ENCODE measurements around the gene CALCOCO2. TPM values are rescaled to one million over a fixed set of nuclear protein-coding genes. Genes with fewer than 3 reads are reported as not detected.

CALCOCO2 gene
- total and polyA plus RNA-seq, 2 of the 13 experiments (the other 11 are each of a cell fraction or from before 2014, with no cell fraction given): 72.9 to 111 TPM

GRCh38 chr17:48804936-48805411, 25.9 kb upstream of the CALCOCO2 start (continued):
- TF ChIP-seq RNF2 (conservative IDR thresholded peaks at IDR 0.05; ENCODE audit: low read depth) (no peak), NCOA2 (CRISPR knock-in tag; IDR thresholded peaks at IDR 0.05) (no peak; the same call in 1 of the 2 replicates), MXI1 (IDR thresholded peaks at IDR 0.05; ENCODE audit: borderline replicate concordance, low read depth, low read length) (0 out of 3 replicates have a peak, but pooled peaks have one; percentile 29), KLF13 (CRISPR knock-in tag; IDR thresholded peaks at IDR 0.05) (0 out of 2 replicates have a peak, but pooled peaks have one; percentile 67), HOXA9 (CRISPR knock-in tag; IDR thresholded peaks at IDR 0.05; ENCODE audit: borderline replicate concordance) (no peak), TRIM24 (CRISPR knock-in tag; IDR thresholded peaks at IDR 0.05) (no peak), ZNF792 (CRISPR knock-in tag; IDR thresholded peaks at IDR 0.05) (no peak), ETV6 (CRISPR knock-in tag; conservative IDR thresholded peaks at IDR 0.05) (no peak), ZNF639 (CRISPR knock-in tag; conservative IDR thresholded peaks at IDR 0.05) (no peak), ZNF550 (CRISPR knock-in tag; IDR thresholded peaks at IDR 0.05; ENCODE audit: borderline replicate concordance) (0 out of 2 replicates have a peak, but pooled peaks have one; percentile 70), MED1 (CRISPR knock-in tag; IDR thresholded peaks at IDR 0.05) (no peak), TCF7L2 (IDR thresholded peaks at IDR 0.05; ENCODE audit: low read depth, low read length) (no peak), CREB1 (IDR thresholded peaks at IDR 0.05) (no peak), CREB1 (CRISPR knock-in tag; IDR thresholded peaks at IDR 0.05) (no peak), ZBTB1 (CRISPR knock-in tag; IDR thresholded peaks at IDR 0.05; ENCODE audit: borderline replicate concordance) (no peak), ZNF256 (CRISPR knock-in tag; conservative IDR thresholded peaks at IDR 0.05) (no peak)
- TF ChIP-seq, protein P1, sequence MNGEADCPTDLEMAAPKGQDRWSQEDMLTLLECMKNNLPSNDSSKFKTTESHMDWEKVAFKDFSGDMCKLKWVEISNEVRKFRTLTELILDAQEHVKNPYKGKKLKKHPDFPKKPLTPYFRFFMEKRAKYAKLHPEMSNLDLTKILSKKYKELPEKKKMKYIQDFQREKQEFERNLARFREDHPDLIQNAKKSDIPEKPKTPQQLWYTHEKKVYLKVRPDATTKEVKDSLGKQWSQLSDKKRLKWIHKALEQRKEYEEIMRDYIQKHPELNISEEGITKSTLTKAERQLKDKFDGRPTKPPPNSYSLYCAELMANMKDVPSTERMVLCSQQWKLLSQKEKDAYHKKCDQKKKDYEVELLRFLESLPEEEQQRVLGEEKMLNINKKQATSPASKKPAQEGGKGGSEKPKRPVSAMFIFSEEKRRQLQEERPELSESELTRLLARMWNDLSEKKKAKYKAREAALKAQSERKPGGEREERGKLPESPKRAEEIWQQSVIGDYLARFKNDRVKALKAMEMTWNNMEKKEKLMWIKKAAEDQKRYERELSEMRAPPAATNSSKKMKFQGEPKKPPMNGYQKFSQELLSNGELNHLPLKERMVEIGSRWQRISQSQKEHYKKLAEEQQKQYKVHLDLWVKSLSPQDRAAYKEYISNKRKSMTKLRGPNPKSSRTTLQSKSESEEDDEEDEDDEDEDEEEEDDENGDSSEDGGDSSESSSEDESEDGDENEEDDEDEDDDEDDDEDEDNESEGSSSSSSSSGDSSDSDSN (CRISPR knock-in tag; IDR thresholded peaks at IDR 0.05): peak; percentile 48; the same call in 1 of the 2 replicates
- TF ChIP-seq, protein P2, sequence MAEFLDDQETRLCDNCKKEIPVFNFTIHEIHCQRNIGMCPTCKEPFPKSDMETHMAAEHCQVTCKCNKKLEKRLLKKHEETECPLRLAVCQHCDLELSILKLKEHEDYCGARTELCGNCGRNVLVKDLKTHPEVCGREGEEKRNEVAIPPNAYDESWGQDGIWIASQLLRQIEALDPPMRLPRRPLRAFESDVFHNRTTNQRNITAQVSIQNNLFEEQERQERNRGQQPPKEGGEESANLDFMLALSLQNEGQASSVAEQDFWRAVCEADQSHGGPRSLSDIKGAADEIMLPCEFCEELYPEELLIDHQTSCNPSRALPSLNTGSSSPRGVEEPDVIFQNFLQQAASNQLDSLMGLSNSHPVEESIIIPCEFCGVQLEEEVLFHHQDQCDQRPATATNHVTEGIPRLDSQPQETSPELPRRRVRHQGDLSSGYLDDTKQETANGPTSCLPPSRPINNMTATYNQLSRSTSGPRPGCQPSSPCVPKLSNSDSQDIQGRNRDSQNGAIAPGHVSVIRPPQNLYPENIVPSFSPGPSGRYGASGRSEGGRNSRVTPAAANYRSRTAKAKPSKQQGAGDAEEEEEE (CRISPR knock-in tag; IDR thresholded peaks at IDR 0.05; ENCODE audit: borderline replicate concordance): no peak
- TF ChIP-seq, protein P3, sequence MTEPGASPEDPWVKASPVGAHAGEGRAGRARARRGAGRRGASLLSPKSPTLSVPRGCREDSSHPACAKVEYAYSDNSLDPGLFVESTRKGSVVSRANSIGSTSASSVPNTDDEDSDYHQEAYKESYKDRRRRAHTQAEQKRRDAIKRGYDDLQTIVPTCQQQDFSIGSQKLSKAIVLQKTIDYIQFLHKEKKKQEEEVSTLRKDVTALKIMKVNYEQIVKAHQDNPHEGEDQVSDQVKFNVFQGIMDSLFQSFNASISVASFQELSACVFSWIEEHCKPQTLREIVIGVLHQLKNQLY (CRISPR knock-in tag; IDR thresholded peaks at IDR 0.05): no peak
- TF ChIP-seq, protein P4, sequence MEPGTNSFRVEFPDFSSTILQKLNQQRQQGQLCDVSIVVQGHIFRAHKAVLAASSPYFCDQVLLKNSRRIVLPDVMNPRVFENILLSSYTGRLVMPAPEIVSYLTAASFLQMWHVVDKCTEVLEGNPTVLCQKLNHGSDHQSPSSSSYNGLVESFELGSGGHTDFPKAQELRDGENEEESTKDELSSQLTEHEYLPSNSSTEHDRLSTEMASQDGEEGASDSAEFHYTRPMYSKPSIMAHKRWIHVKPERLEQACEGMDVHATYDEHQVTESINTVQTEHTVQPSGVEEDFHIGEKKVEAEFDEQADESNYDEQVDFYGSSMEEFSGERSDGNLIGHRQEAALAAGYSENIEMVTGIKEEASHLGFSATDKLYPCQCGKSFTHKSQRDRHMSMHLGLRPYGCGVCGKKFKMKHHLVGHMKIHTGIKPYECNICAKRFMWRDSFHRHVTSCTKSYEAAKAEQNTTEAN (CRISPR knock-in tag; conservative IDR thresholded peaks at IDR 0.05): no peak
- TF ChIP-seq, protein P5, sequence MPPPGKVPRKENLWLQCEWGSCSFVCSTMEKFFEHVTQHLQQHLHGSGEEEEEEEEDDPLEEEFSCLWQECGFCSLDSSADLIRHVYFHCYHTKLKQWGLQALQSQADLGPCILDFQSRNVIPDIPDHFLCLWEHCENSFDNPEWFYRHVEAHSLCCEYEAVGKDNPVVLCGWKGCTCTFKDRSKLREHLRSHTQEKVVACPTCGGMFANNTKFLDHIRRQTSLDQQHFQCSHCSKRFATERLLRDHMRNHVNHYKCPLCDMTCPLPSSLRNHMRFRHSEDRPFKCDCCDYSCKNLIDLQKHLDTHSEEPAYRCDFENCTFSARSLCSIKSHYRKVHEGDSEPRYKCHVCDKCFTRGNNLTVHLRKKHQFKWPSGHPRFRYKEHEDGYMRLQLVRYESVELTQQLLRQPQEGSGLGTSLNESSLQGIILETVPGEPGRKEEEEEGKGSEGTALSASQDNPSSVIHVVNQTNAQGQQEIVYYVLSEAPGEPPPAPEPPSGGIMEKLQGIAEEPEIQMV (CRISPR knock-in tag; IDR thresholded peaks at IDR 0.05; ENCODE audit: low read depth): 0 out of 2 replicates have a peak, but pooled peaks have one; percentile 32
